A549 (cell line): ENCODE data around the gene TENT5C. TPM values are rescaled to one million over a fixed set of nuclear protein-coding genes. Genes with fewer than 3 reads are reported as not detected.

Source experiments
- ATAC-seq, 2 experiments: fragments of 200-7000 bp in 1 of 2; fragments of >200 bp in 1 of 2; cut with Nextera tagmentation in 1 of 2; cut with Tn5 transposase in 1 of 2; 3 replicates each; pipeline versions ENCODE4 v1.8.0 to v1.9.1; 2018 to 2020; ENCODE audit warnings: mild to moderate bottlenecking in 1 of 2, moderate library complexity in 1 of 2
- CTCF ChIA-PET: fragments of 300-600 bp; sonication (Branson Sonifier 250); formaldehyde crosslinking; extraction: SDS; loops from one replicate; lab custom pipeline; 2021; ENCODE audit warnings: antibody characterized with exemption, inconsistent platforms; lab: Yijun Ruan, JAX
- POLR2A ChIA-PET: fragments of 350-600 bp; formaldehyde crosslinking; extraction: SDS; loops from one replicate; lab custom pipeline; 2021; ENCODE audit warnings: antibody characterized with exemption, inconsistent platforms; lab: Yijun Ruan, JAX
- DNase-seq, 2 experiments: peaks; one replicate each; pipeline versions ENCODE4 v3.0.0 to v3.0.0-alpha.2; 2011 to 2016; ENCODE audit warnings: low read depth in 1 of 2, low spot score in 1 of 2
- FAIRE-seq: peaks from 2 replicates; lab custom pipeline; 2011; peaks lifted over from hg19 to GRCh38; lab: Jason Lieb, UNC
- H3K27ac ChIP-seq, 2 experiments: fragments of >200 bp; sonication (Bioruptor Twin); formaldehyde crosslinking; 3 replicates each; pipeline ENCODE4 v1.5.1; 2016 to 2017
- H3K4me1 ChIP-seq: fragments of >200 bp; sonication (Bioruptor Twin); formaldehyde crosslinking; 3 replicates; pipeline ENCODE4 v1.6.1; 2016
- H3K4me2 ChIP-seq: fragments of >200 bp; sonication (Bioruptor Twin); formaldehyde crosslinking; 3 replicates; pipeline ENCODE4 v1.6.1; 2016
- H3K4me3 ChIP-seq: fragments of >200 bp; sonication (Bioruptor Twin); formaldehyde crosslinking; 3 replicates; pipeline ENCODE4 v1.5.1; 2016
- H3K9me3 ChIP-seq: fragments of >200 bp; sonication (Bioruptor Twin); formaldehyde crosslinking; 3 replicates; pipeline ENCODE4 v1.6.1; 2016
- BHLHE40 ChIP-seq: IDR thresholded peaks from 2 replicates; pipeline ENCODE4 v1.6.1; 2012; ENCODE audit warnings: low read depth, low read length, inconsistent platforms
- CBX8 ChIP-seq: fragments of 200-600 bp; sonication (generic); IDR thresholded peaks from 2 replicates; pipeline ENCODE4 v1.6.1; 2016
- CEBPB ChIP-seq, 2 experiments: fragments of >200 bp in 1 of 2; sonication (Bioruptor Twin) in 1 of 2; formaldehyde crosslinking in 1 of 2; IDR thresholded peaks; 2 replicates each; pipeline ENCODE4 v1.6.1; 2012 to 2016
- EHF ChIP-seq: fragments of 250-450 bp; sonication (Bioruptor Pico); IDR thresholded peaks from 2 replicates; pipeline ENCODE4 v1.5.0; 2020; ENCODE audit warnings: mild to moderate bottlenecking
- ELK1 ChIP-seq: fragments of 150-350 bp; IDR thresholded peaks from 2 replicates; pipeline ENCODE4 v1.6.1; 2014; ENCODE audit warnings: low read depth, mild to moderate bottlenecking, low read length
- EP300 ChIP-seq, 2 experiments: fragments of >200 bp; sonication (Bioruptor Twin); formaldehyde crosslinking; IDR thresholded peaks; 2 replicates in 1 of 2; 3 replicates in 1 of 2; pipeline ENCODE4 v1.6.1; 2016 to 2017
- HOXA7 ChIP-seq: fragments of 250-450 bp; sonication (Bioruptor Pico); IDR thresholded peaks from 2 replicates; pipeline ENCODE4 v1.5.0; 2020; ENCODE audit warnings: mild to moderate bottlenecking, moderate library complexity
- HOXB5 ChIP-seq: fragments of 250-450 bp; sonication (Bioruptor Pico); IDR thresholded peaks from 2 replicates; pipeline ENCODE4 v1.5.0; 2020; ENCODE audit warnings: mild to moderate bottlenecking, moderate library complexity
- JUN ChIP-seq, 2 experiments: fragments of >200 bp; sonication (Bioruptor Twin); formaldehyde crosslinking; IDR thresholded peaks; 2 replicates in 1 of 2; 3 replicates in 1 of 2; pipeline ENCODE4 v1.6.1; 2016 to 2017
- KDM5A ChIP-seq: fragments of 200-600 bp; sonication (generic); IDR thresholded peaks from 2 replicates; pipeline ENCODE4 v1.6.1; 2016; ENCODE audit warnings: antibody characterized with exemption, mild to moderate bottlenecking
- MAFK ChIP-seq: fragments of 450-650 bp; IDR thresholded peaks from 2 replicates; pipeline ENCODE4 v1.6.1; 2014; ENCODE audit not compliant: partially characterized antibody
- MAX ChIP-seq: IDR thresholded peaks from 2 replicates; pipeline ENCODE4 v1.6.1; 2012
- MYC ChIP-seq: IDR thresholded peaks from 2 replicates; pipeline ENCODE4 v1.6.1; 2012; ENCODE audit warnings: mild to moderate bottlenecking, inconsistent platforms, low read length, improper control_type of control experiment, borderline replicate concordance
- NPAS2 ChIP-seq: fragments of 250-450 bp; sonication (Bioruptor Pico); IDR thresholded peaks from 2 replicates; pipeline ENCODE4 v1.8.0; 2022; ENCODE audit warnings: mild to moderate bottlenecking, moderate library complexity, borderline replicate concordance
- PBX3 ChIP-seq: IDR thresholded peaks from 2 replicates; pipeline ENCODE4 v1.6.1; 2012
- POLR2AphosphoS2 ChIP-seq: conservative IDR thresholded peaks from 2 replicates; pipeline ENCODE4 v1.6.1; 2012; ENCODE audit warnings: low read length, improper control_type of control experiment, inconsistent platforms
- RAD21 ChIP-seq, 2 experiments: fragments of >200 bp in 1 of 2; sonication (Bioruptor Twin) in 1 of 2; formaldehyde crosslinking in 1 of 2; IDR thresholded peaks in 1 of 2; conservative IDR thresholded peaks in 1 of 2; 2 replicates in 1 of 2; 3 replicates in 1 of 2; pipeline ENCODE4 v1.6.1; 2012 to 2018; ENCODE audit warnings: inconsistent platforms in 1 of 2
- SMC3 ChIP-seq: fragments of >200 bp; sonication (Bioruptor Twin); formaldehyde crosslinking; IDR thresholded peaks from 3 replicates; pipeline ENCODE4 v1.6.1; 2018; ENCODE audit warnings: inconsistent platforms
- TP53 ChIP-seq: fragments of 250-450 bp; sonication (Bioruptor Pico); IDR thresholded peaks from 2 replicates; pipeline ENCODE4 v1.5.0; 2021; ENCODE audit warnings: mild to moderate bottlenecking, moderate library complexity
- USF2 ChIP-seq: fragments of 450-650 bp; IDR thresholded peaks from 2 replicates; pipeline ENCODE4 v1.6.1; 2014; ENCODE audit warnings: antibody characterized with exemption
- ZFP36 ChIP-seq: fragments of 450-650 bp; IDR thresholded peaks from 2 replicates; pipeline ENCODE4 v1.6.1; 2014; ENCODE audit warnings: borderline replicate concordance; ENCODE audit not compliant: partially characterized antibody
- ZNF302 ChIP-seq: fragments of 250-450 bp; sonication (Bioruptor Pico); IDR thresholded peaks from 2 replicates; pipeline ENCODE4 v1.9.0; 2021; ENCODE audit warnings: inconsistent platforms, mild to moderate bottlenecking, moderate library complexity
- ZSCAN20 ChIP-seq: fragments of 250-450 bp; sonication (Bioruptor Pico); IDR thresholded peaks from 2 replicates; pipeline ENCODE4 v1.8.0; 2022; ENCODE audit warnings: mild to moderate bottlenecking, moderate library complexity
- WGBS: methylation state at CpG from one replicate; pipeline ENCODE4 v1.1.6; 2017; ENCODE audit errors: missing lambda C conversion rate; 5-methylcytosine and 5-hydroxymethylcytosine counted together
- polyA plus RNA-seq, 4 experiments: library from polyadenylated mRNA; depleted of rRNA in 3 of 4; stranded (reverse); fragments of >200 nt; fragmentation: RNase III in 1 of 4; extraction: RNeasy Plus Mini Kit Qiagen cat#74134 plus additional on column Dnase treatment in 1 of 4; gene quantifications; 2 replicates in 3 of 4; 3 replicates in 1 of 4; pipeline ENCODE4 v1.2.3, GENCODE V29; 2011 to 2017
- TF ChIP-seq, protein P1 (sequence below): fragments of >200 bp; sonication (Bioruptor Twin); formaldehyde crosslinking; IDR thresholded peaks from 2 replicates; pipeline ENCODE4 v1.6.1; 2016
- TF ChIP-seq, protein P2 (sequence below): fragments of >200 bp; sonication (Bioruptor Twin); formaldehyde crosslinking; IDR thresholded peaks from 3 replicates; pipeline ENCODE4 v1.6.1; 2016

Gene TENT5C
- polyA plus RNA-seq, 2 of the 4 experiments (the other 2 are of a cell fraction): 0.14 to 0.17 TPM

- peaks cover 39% of the 10 kb centered on the region for H3K4me1 ChIP-seq
- no peak overlapping the region for H3K4me3 ChIP-seq
- POLR2A ChIA-PET: interaction anchor here (0.7 kb wide), 1 partner anchor 93 kb away, joined by 3 read pairs; no protein-coding TSS in a partner anchor
- H3K4me2 ChIP-seq: no peak overlapping the region
- DNase-seq (no peak), ATAC-seq (no peak), FAIRE-seq (no peak)
- WGBS: 94% methylated on average over 5 of the region's 5 CpGs
- no peak overlapping the region for H3K27ac ChIP-seq
- TF ChIP-seq ZNF302 (CRISPR knock-in tag) (no peak), CEBPB (IDR thresholded peaks at IDR 0.05) (no peak), ZFP36 (no peak), ZSCAN20 (CRISPR knock-in tag) (no peak), BHLHE40 (no peak), EP300 (IDR thresholded peaks at IDR 0.05) (no peak), USF2 (no peak)
- H3K9me3 ChIP-seq: no peaks in the 10 kb centered on the region
- CTCF ChIA-PET: interaction anchor here (1.1 kb wide), 1 partner anchor 123 kb away, joined by 3 read pairs; no protein-coding TSS in a partner anchor
Observed at GRCh38 chr1:117657949-117658660, 52.3 kb downstream of the TENT5C start.

- ATAC-seq (no peak), DNase-seq (no peak), FAIRE-seq (no peak)
- POLR2A ChIA-PET: no interaction called here
- Histone ChIP-seq H3K4me2 (no peak overlapping the region), H3K27ac (no peak overlapping the region), H3K4me1 (peaks cover 39% of the 10 kb centered on the region), H3K4me3 (no peak overlapping the region), H3K9me3 (no peaks in the 10 kb centered on the region)
- CTCF ChIA-PET: interaction anchor here (1.1 to 1.3 kb wide), 2 partner anchors 14 to 123 kb away, joined by 3 read pairs; no protein-coding TSS in a partner anchor
- TF ChIP-seq MAFK: no peak
- 90% methylated on average over 2 of the region's 3 CpGs for WGBS
Observed at GRCh38 chr1:117658676-117659075, 52.8 kb downstream of the TENT5C start.

GRCh38 chr1:117659550-117660270 is 53.9 kb downstream of the TENT5C start:
- ChIA-PET POLR2A (no interaction called here), CTCF (interaction anchor here (1.0 to 1.3 kb wide), 3 partner anchors 13 to 124 kb away, joined by 3 read pairs; no protein-coding TSS in a partner anchor)
- Histone ChIP-seq H3K4me3 (no peak overlapping the region), H3K9me3 (no peaks in the 10 kb centered on the region), H3K27ac (peak overlapping the region in 1 of 2 experiments; percentile 21; a peak in 1 of 6 replicates), H3K4me1 (peaks cover 28% of the 10 kb centered on the region), H3K4me2 (no peak overlapping the region)
- TF ChIP-seq EHF (CRISPR knock-in tag) (no peak), BHLHE40 (no peak), HOXA7 (CRISPR knock-in tag) (no peak), RAD21 (conservative IDR thresholded peaks at IDR 0.05 in 1 of 2, IDR thresholded peaks at IDR 0.05 in 1 of 2) (no peak), SMC3 (no peak), CBX8 (no peak), NPAS2 (CRISPR knock-in tag) (no peak), HOXB5 (CRISPR knock-in tag) (no peak), PBX3 (no peak), POLR2AphosphoS2 (no peak), MAX (no peak), KDM5A (no peak), ELK1 (no peak), TP53 (no peak), JUN (IDR thresholded peaks at IDR 0.05) (no peak), MYC (no peak)
- TF ChIP-seq, protein P1, sequence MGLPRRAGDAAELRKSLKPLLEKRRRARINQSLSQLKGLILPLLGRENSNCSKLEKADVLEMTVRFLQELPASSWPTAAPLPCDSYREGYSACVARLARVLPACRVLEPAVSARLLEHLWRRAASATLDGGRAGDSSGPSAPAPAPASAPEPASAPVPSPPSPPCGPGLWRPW: no peak
- TF ChIP-seq, protein P2, sequence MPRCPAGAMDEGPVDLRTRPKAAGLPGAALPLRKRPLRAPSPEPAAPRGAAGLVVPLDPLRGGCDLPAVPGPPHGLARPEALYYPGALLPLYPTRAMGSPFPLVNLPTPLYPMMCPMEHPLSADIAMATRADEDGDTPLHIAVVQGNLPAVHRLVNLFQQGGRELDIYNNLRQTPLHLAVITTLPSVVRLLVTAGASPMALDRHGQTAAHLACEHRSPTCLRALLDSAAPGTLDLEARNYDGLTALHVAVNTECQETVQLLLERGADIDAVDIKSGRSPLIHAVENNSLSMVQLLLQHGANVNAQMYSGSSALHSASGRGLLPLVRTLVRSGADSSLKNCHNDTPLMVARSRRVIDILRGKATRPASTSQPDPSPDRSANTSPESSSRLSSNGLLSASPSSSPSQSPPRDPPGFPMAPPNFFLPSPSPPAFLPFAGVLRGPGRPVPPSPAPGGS: no peak
- ATAC-seq (no peak), DNase-seq (no peak), FAIRE-seq (no peak)
- 48% methylated on average over 4 of the region's 6 CpGs for WGBS
